Upper lobe of left lung (tissue), 6 donors: ENCODE data around the gene STXBP5L. TPM values are rescaled to one million over a fixed set of nuclear protein-coding genes. Genes with fewer than 3 reads are reported as not detected.

Experiments
- ATAC-seq, 2 donors: fragments of 200-7000 bp; cut with Tn5 transposase; one replicate each; pipeline ENCODE4 v1.9.1; 2022; ENCODE audit warnings: mild to moderate bottlenecking in 2 of 2, moderate library complexity in 2 of 2; ENCODE audit not compliant: low FRiP score in 2 of 2
- DNase-seq, 2 donors: peaks; one replicate each; pipeline ENCODE4 v3.0.0-alpha.2; 2019 to 2020
- H3K27ac ChIP-seq, 4 donors: fragments of 200-600 bp; sonication (generic); one replicate each; pipeline ENCODE4 v1.5.1; 2016 to 2019
- H3K27me3 ChIP-seq, 4 donors: fragments of 200-600 bp; sonication (generic); one replicate each; pipeline ENCODE4 v1.5.1; 2017 to 2019
- H3K36me3 ChIP-seq, 4 donors: fragments of 200-600 bp; sonication (generic); one replicate each; pipeline ENCODE4 v1.5.1; 2016 to 2019
- H3K4me1 ChIP-seq, 4 donors: fragments of 200-600 bp; sonication (generic); one replicate each; pipeline ENCODE4 v1.5.1; 2018 to 2019
- H3K4me3 ChIP-seq, 4 donors: fragments of 200-600 bp; sonication (generic); one replicate each; pipeline ENCODE4 v1.5.1; 2017 to 2019; ENCODE audit warnings: mild to moderate bottlenecking in 2 of 4, moderate library complexity in 1 of 4
- H3K9me3 ChIP-seq, 4 donors: fragments of 200-600 bp; sonication (generic); one replicate each; pipeline ENCODE4 v1.5.1; 2018 to 2019
- CTCF ChIP-seq, 6 experiments: fragments of 450-650 bp in 4 of 6; fragments of 200-600 bp in 2 of 6; sonication (generic) in 2 of 6; IDR thresholded peaks; one replicate each; pipeline ENCODE4 v1.5.1; 2016 to 2019; ENCODE audit warnings: antibody characterized with exemption in 6 of 6
- EP300 ChIP-seq, 4 donors: sonication (generic); formaldehyde crosslinking; IDR thresholded peaks; one replicate each; pipeline ENCODE4 v1.5.1; 2017; ENCODE audit warnings: antibody characterized with exemption in 4 of 4, control low read depth in 2 of 4
- POLR2A ChIP-seq, 4 donors: fragments of 450-650 bp; IDR thresholded peaks; one replicate each; pipeline ENCODE4 v1.5.1; 2016 to 2017; ENCODE audit warnings: antibody characterized with exemption in 4 of 4, mild to moderate bottlenecking in 2 of 4
- POLR2AphosphoS5 ChIP-seq, 2 donors: sonication (generic); formaldehyde crosslinking; IDR thresholded peaks; one replicate each; pipeline ENCODE4 v1.5.1; 2017; ENCODE audit warnings: antibody characterized with exemption in 2 of 2
- WGBS, 2 donors: methylation state at CpG; one replicate each; pipeline ENCODE4 v1.1.5; 2017 to 2018; 5-methylcytosine and 5-hydroxymethylcytosine counted together
- total RNA-seq, 6 donors: library from RNA; depleted of rRNA in 4 of 6; stranded (reverse); fragments of >200 nt in 4 of 6; gene quantifications; one replicate each; pipeline versions ENCODE4 v1.1.0 to v1.2.1, GENCODE V29; 2016 to 2021
- donor health status: DM: no; HTN: no; CAD: no; lungs with moderate emphysema.
- donor health status: DM: no; HTN: yes; CAD: no; lungs with severe emphysema.

The STXBP5L gene
- total RNA-seq, 6 donors from 2014 or later, result 0.07 TPM; not detected in 5

GRCh38 chr3:120931593-120931992, 23.6 kb downstream of the STXBP5L start:
- TF ChIP-seq POLR2AphosphoS5 (IDR thresholded peaks at IDR 0.05) (no peak), CTCF (IDR thresholded peaks at IDR 0.05) (no peak), POLR2A (IDR thresholded peaks at IDR 0.05) (no peak), EP300 (IDR thresholded peaks at IDR 0.05) (no peak)

GRCh38 chr3:120956143-120956542, 48.1 kb downstream of the STXBP5L start:
- whole genome bisulfite sequencing, 2 donors, result 66 to 71% methylated on average over 3 of the region's 3 CpGs
- no peak for DNase-seq
- Histone ChIP-seq H3K27ac (no peak overlapping the region), H3K27me3 (no peaks in the 10 kb centered on the region), H3K36me3 (no peaks in the 10 kb centered on the region), H3K9me3 (peaks cover 0 to 4% (median 0%) of the 10 kb centered on the region in 4 donors), H3K4me1 (no peaks in the 10 kb centered on the region), H3K4me3 (no peak overlapping the region)
- no peak for ATAC-seq
- TF ChIP-seq POLR2AphosphoS5 (IDR thresholded peaks at IDR 0.05) (no peak), CTCF (IDR thresholded peaks at IDR 0.05) (no peak), EP300 (IDR thresholded peaks at IDR 0.05) (no peak), POLR2A (IDR thresholded peaks at IDR 0.05) (no peak)

More at GRCh38 chr3:120931593-120931992, 23.6 kb downstream of the STXBP5L start:
- Histone ChIP-seq H3K27ac (no peak overlapping the region), H3K9me3 (peaks cover 0 to 7% (median under 1%) of the 10 kb centered on the region in 4 donors), H3K27me3 (no peaks in the 10 kb centered on the region), H3K4me1 (no peaks in the 10 kb centered on the region), H3K36me3 (no peaks in the 10 kb centered on the region), H3K4me3 (no peak overlapping the region)
- DNase-seq (no peak), ATAC-seq (no peak)
- 67% methylated on average over 2 of the region's 2 CpGs for WGBS, 2 donors

- peak in 1 of 2 donors; percentile 62 for ATAC-seq
- H3K27ac ChIP-seq, result no peak overlapping the region
- H3K4me1 ChIP-seq, result no peaks in the 10 kb centered on the region
- H3K36me3 ChIP-seq, result no peaks in the 10 kb centered on the region
- 75 to 100% methylated on average over 3 of the region's 3 CpGs for WGBS, 2 donors
- DNase-seq, result peak in 1 of 2 donors; percentile 3
- TF ChIP-seq EP300 (IDR thresholded peaks at IDR 0.05), result no peak
- no peak for TF ChIP-seq POLR2A (IDR thresholded peaks at IDR 0.05)
- TF ChIP-seq CTCF (IDR thresholded peaks at IDR 0.05), result no peak
- no peak for TF ChIP-seq POLR2AphosphoS5 (IDR thresholded peaks at IDR 0.05)
- peaks cover 0 to 9% (median 0%) of the 10 kb centered on the region in 4 donors for H3K9me3 ChIP-seq
- H3K27me3 ChIP-seq, result no peaks in the 10 kb centered on the region
- H3K4me3 ChIP-seq, result no peak overlapping the region
Observed at GRCh38 chr3:120982608-120983320, 74.8 kb downstream of the STXBP5L start.

- ATAC-seq, result no peak
- H3K27ac ChIP-seq, result no peak overlapping the region
- TF ChIP-seq POLR2AphosphoS5 (IDR thresholded peaks at IDR 0.05) (no peak), POLR2A (IDR thresholded peaks at IDR 0.05) (no peak), CTCF (IDR thresholded peaks at IDR 0.05) (no peak), EP300 (IDR thresholded peaks at IDR 0.05) (no peak)
- no peaks in the 10 kb centered on the region for H3K4me1 ChIP-seq
- 14 to 64% methylated on average over 1 of the region's 1 CpG for WGBS, 2 donors
- no peak overlapping the region for H3K4me3 ChIP-seq
- no peaks in the 10 kb centered on the region for H3K27me3 ChIP-seq
- H3K36me3 ChIP-seq, result no peaks in the 10 kb centered on the region
- peaks cover 0 to 9% (median 0%) of the 10 kb centered on the region in 4 donors for H3K9me3 ChIP-seq
- DNase-seq, result no peak
Observed at GRCh38 chr3:120983321-120983665, 75.3 kb downstream of the STXBP5L start.

GRCh38 chr3:120983841-120984240, 75.8 kb downstream of the STXBP5L start:
- H3K27me3 ChIP-seq, result no peaks in the 10 kb centered on the region
- ATAC-seq (no peak), DNase-seq (no peak)
- H3K36me3 ChIP-seq, result no peaks in the 10 kb centered on the region
- peaks cover 0 to 9% (median 0%) of the 10 kb centered on the region in 4 donors for H3K9me3 ChIP-seq
- H3K27ac ChIP-seq, result no peak overlapping the region
- 22 to 26% methylated on average over 2 of the region's 2 CpGs for WGBS, 2 donors
- no peak overlapping the region for H3K4me3 ChIP-seq
- no peaks in the 10 kb centered on the region for H3K4me1 ChIP-seq
- TF ChIP-seq CTCF (IDR thresholded peaks at IDR 0.05) (no peak), POLR2AphosphoS5 (IDR thresholded peaks at IDR 0.05) (no peak), EP300 (IDR thresholded peaks at IDR 0.05) (no peak), POLR2A (IDR thresholded peaks at IDR 0.05) (no peak)
